HepG2 (cell line): ENCODE data around the gene SPINK5. TPM values are rescaled to one million over a fixed set of nuclear protein-coding genes. Genes with fewer than 3 reads are reported as not detected.

Experiments
- ATAC-seq: fragments of 200-7000 bp; cut with Tn5 transposase; 3 replicates; pipeline ENCODE4 v1.9.1; 2020; ENCODE audit warnings: mild to moderate bottlenecking, moderate library complexity
- BruUV-seq: library from RNA; stranded (reverse); fragments of 400-500 nt; replicated peaks from 2 replicates; lab custom pipeline; 2021; lab: Mats Ljungman, UMichigan
- CTCF ChIA-PET: fragments of 300-600 bp; formaldehyde crosslinking; extraction: SDS; loops from one replicate; lab custom pipeline; 2021; ENCODE audit warnings: low total read pairs, inconsistent platforms, low intra/inter-chr PET ratio; lab: Yijun Ruan, JAX
- POLR2A ChIA-PET: fragments of 350-600 bp; sonication (Branson Sonifier 250); formaldehyde crosslinking; loops from one replicate; lab custom pipeline; 2020; ENCODE audit warnings: antibody characterized with exemption, inconsistent platforms; lab: Yijun Ruan, JAX
- DNase-seq: peaks from one replicate; pipeline ENCODE4 v3.0.0-alpha.2; 2015; ENCODE audit warnings: low spot score
- FAIRE-seq: peaks from 3 replicates; lab custom pipeline; 2011; peaks lifted over from hg19 to GRCh38; lab: Jason Lieb, UNC
- H2AFZ ChIP-seq: one replicate; pipeline ENCODE4 v1.6.1; 2011; ENCODE audit warnings: low read length, inconsistent platforms
- H3K27ac ChIP-seq: fragments of 300-600 bp; 3 replicates; pipeline ENCODE4 v1.8.0; 2011; ENCODE audit warnings: mixed run types, mild to moderate bottlenecking, mixed read lengths, low read length, inconsistent platforms; ENCODE audit not compliant: insufficient read depth; ENCODE audit errors: extremely low read length
- H3K27me3 ChIP-seq, 2 experiments: fragments of 200-600 bp in 1 of 2; 2 replicates in 1 of 2; 3 replicates in 1 of 2; pipeline versions ENCODE4 v1.6.0 to v1.8.0; 2011; ENCODE audit warnings: low read length in 2 of 2, mild to moderate bottlenecking in 2 of 2, moderate library complexity in 2 of 2, inconsistent platforms in 1 of 2; ENCODE audit not compliant: insufficient read depth in 2 of 2, control insufficient read depth in 1 of 2
- H3K36me3 ChIP-seq, 2 experiments: fragments of 200-600 bp in 1 of 2; replicated peaks in 1 of 2; 2 replicates in 1 of 2; 3 replicates in 1 of 2; pipeline versions ENCODE4 v1.5.1 to v1.8.0; 2011; ENCODE audit warnings: low read length in 2 of 2, inconsistent platforms in 1 of 2; ENCODE audit not compliant: insufficient read depth in 2 of 2, control insufficient read depth in 1 of 2
- H3K4me1 ChIP-seq: 2 replicates; pipeline ENCODE4 v1.5.1; 2012; ENCODE audit warnings: low read length, inconsistent platforms; ENCODE audit not compliant: insufficient read depth
- H3K4me2 ChIP-seq: 2 replicates; pipeline ENCODE4 v1.6.0; 2011; ENCODE audit warnings: low read depth, low read length, inconsistent platforms
- H3K4me3 ChIP-seq, 3 experiments: fragments of 200-600 bp in 1 of 3; sonication (generic), shearing (Covaris generic) in 1 of 3; replicated peaks in 1 of 3; 2 replicates each; pipeline ENCODE4 v1.5.1; 2011 to 2016; ENCODE audit warnings: low read length in 3 of 3, inconsistent platforms in 2 of 3, low read depth in 2 of 3, mild to moderate bottlenecking in 2 of 3, control low read depth in 1 of 3, mixed read lengths in 1 of 3; ENCODE audit not compliant: insufficient read depth in 1 of 3
- H3K79me2 ChIP-seq: one replicate; pipeline ENCODE4 v1.6.1; 2011; ENCODE audit warnings: low read length, inconsistent platforms; ENCODE audit not compliant: insufficient read depth
- H3K9ac ChIP-seq: 2 replicates; pipeline ENCODE4 v1.6.0; 2011; ENCODE audit warnings: mild to moderate bottlenecking, low read depth, low read length, inconsistent platforms; ENCODE audit not compliant: insufficient read depth
- H3K9me3 ChIP-seq: 2 replicates; pipeline ENCODE4 v1.5.1; 2012; ENCODE audit warnings: mild to moderate bottlenecking, low read length
- H4K20me1 ChIP-seq: 2 replicates; pipeline ENCODE4 v1.6.0; 2011; ENCODE audit warnings: inconsistent platforms, mild to moderate bottlenecking, low read length, moderate library complexity; ENCODE audit not compliant: insufficient read depth
- CCDC6 ChIP-seq: sonication (generic); formaldehyde crosslinking; IDR thresholded peaks from 2 replicates; pipeline ENCODE4 v1.8.1; 2022; ENCODE audit warnings: mild to moderate bottlenecking, missing genetic modification reagents, moderate library complexity
- CENPBD1 ChIP-seq: sonication (generic); formaldehyde crosslinking; IDR thresholded peaks from 2 replicates; pipeline ENCODE4 v1.8.0; 2022; ENCODE audit warnings: missing genetic modification reagents, low read depth, mild to moderate bottlenecking, borderline replicate concordance
- HCFC1 ChIP-seq: fragments of 150-350 bp; IDR thresholded peaks from 2 replicates; pipeline ENCODE4 v1.6.1; 2014; ENCODE audit warnings: low read depth, low read length
- KLF15 ChIP-seq: sonication (generic); formaldehyde crosslinking; IDR thresholded peaks from 2 replicates; pipeline ENCODE4 v1.8.1; 2023; ENCODE audit warnings: borderline replicate concordance, mild to moderate bottlenecking, inconsistent platforms, missing genetic modification reagents, mixed read lengths
- KMT2A ChIP-seq: sonication (generic); formaldehyde crosslinking; IDR thresholded peaks from 2 replicates; pipeline ENCODE4 v1.4.0; 2020; ENCODE audit warnings: missing genetic modification reagents
- MAF1 ChIP-seq: sonication (generic); formaldehyde crosslinking; IDR thresholded peaks from 2 replicates; pipeline ENCODE4 v1.5.0; 2020; ENCODE audit warnings: missing genetic modification reagents, borderline replicate concordance
- NR0B2 ChIP-seq: sonication (generic); formaldehyde crosslinking; IDR thresholded peaks from 2 replicates; pipeline ENCODE4 v1.4.0; 2020; ENCODE audit warnings: mild to moderate bottlenecking, missing genetic modification reagents
- PLRG1 ChIP-seq: fragments of 450-650 bp; conservative IDR thresholded peaks from 2 replicates; pipeline ENCODE4 v1.6.1; 2016
- POLR2A ChIP-seq, 2 experiments: IDR thresholded peaks; 2 replicates each; pipeline ENCODE4 v1.6.1; 2011; ENCODE audit warnings: low read depth in 2 of 2, low read length in 2 of 2, mild to moderate bottlenecking in 1 of 2, moderate library complexity in 1 of 2; ENCODE audit not compliant: insufficient read depth in 1 of 2
- RAD51 ChIP-seq: fragments of 450-650 bp; IDR thresholded peaks from 2 replicates; pipeline ENCODE4 v1.6.1; 2016; ENCODE audit warnings: borderline replicate concordance
- SKI ChIP-seq: fragments of 450-650 bp; IDR thresholded peaks from one replicate; pipeline ENCODE4 v1.6.1; 2018; ENCODE audit warnings: mild to moderate bottlenecking; ENCODE audit not compliant: partially characterized antibody
- SP1 ChIP-seq, 2 experiments: fragments of 450-650 bp in 1 of 2; sonication (generic) in 1 of 2; formaldehyde crosslinking in 1 of 2; IDR thresholded peaks; 2 replicates each; pipeline versions ENCODE4 v1.4.0 to v1.6.1; 2016 to 2020; ENCODE audit warnings: missing genetic modification reagents in 1 of 2
- ZC3H13 ChIP-seq: sonication (generic); formaldehyde crosslinking; IDR thresholded peaks from 2 replicates; pipeline ENCODE4 v1.8.1; 2023; ENCODE audit warnings: mild to moderate bottlenecking, missing genetic modification reagents, moderate library complexity
- ZFX ChIP-seq: sonication (generic); formaldehyde crosslinking; IDR thresholded peaks from 2 replicates; pipeline ENCODE4 v1.4.0; 2020; ENCODE audit warnings: mild to moderate bottlenecking, low read depth, missing genetic modification reagents, moderate library complexity
- ZNF430 ChIP-seq: sonication (generic); formaldehyde crosslinking; IDR thresholded peaks from 2 replicates; pipeline ENCODE4 v1.9.0; 2021; ENCODE audit warnings: mild to moderate bottlenecking, missing genetic modification reagents
- ZNF660 ChIP-seq: sonication (generic); formaldehyde crosslinking; IDR thresholded peaks from 2 replicates; pipeline ENCODE4 v1.5.1; 2020; ENCODE audit warnings: mild to moderate bottlenecking, low read depth, missing genetic modification reagents, borderline replicate concordance
- WGBS: methylation state at CpG from one replicate; pipeline ENCODE4 v1.1.6; 2017; ENCODE audit warnings: low lambda C conversion rate; 5-methylcytosine and 5-hydroxymethylcytosine counted together
- in situ Hi-C: cut with HindIII; loops from 2 replicates; pipeline ENCODE4 v1.10.0; 2017; ENCODE audit warnings: low pct_unique_long_range_greater_than_20kb; ENCODE audit not compliant: extremely low pct_ligation_motif_present
- intact Hi-C: fragments of 100-400 bp; cut with micrococcal nuclease; formaldehyde crosslinking; loops from one replicate; pipeline ENCODE4 v1.10.0; 2022; ENCODE audit not compliant: unreplicated experiment
- polyA plus RNA-seq, 8 experiments: library from polyadenylated mRNA; depleted of rRNA in 3 of 8; stranded (reverse) in 7 of 8; unstranded in 1 of 8; fragments of >200 nt; fragmentation: Illumina TruSeq in 4 of 8; extraction: Trizol in 4 of 8; gene quantifications; 2 replicates each; pipeline versions ENCODE4 v1.2.1 to v1.2.3, GENCODE V29; 2011 to 2016; ENCODE audit warnings: low read depth in 4 of 8, missing spikeins in 1 of 8, mixed read lengths in 1 of 8; ENCODE audit not compliant: insufficient read depth in 1 of 8
- total RNA-seq, 5 experiments: library from RNA; depleted of rRNA; stranded (reverse); fragments of >200 nt; fragmentation: Illumina TruSeq; extraction: Trizol; gene quantifications; 2 replicates each; pipeline ENCODE4 v1.2.3, GENCODE V29; 2016; ENCODE audit warnings: low read depth in 1 of 5
- TF ChIP-seq, protein P1 (sequence below): sonication (generic); formaldehyde crosslinking; IDR thresholded peaks from 2 replicates; pipeline ENCODE4 v1.4.0; 2020; ENCODE audit warnings: missing genetic modification reagents

SPINK5 gene
- total and polyA plus RNA-seq, 2 of the 13 experiments (the other 11 are each of a cell fraction or from before 2014, with no cell fraction given): 0.03 TPM; not detected in 1

- Histone ChIP-seq H3K9me3 (peaks cover 3% of the 10 kb centered on the region; the same call in 1 of the 2 replicates), H3K4me3 (no peak overlapping the region), H3K4me1 (peaks cover 13% of the 10 kb centered on the region), H3K36me3 (no peaks in the 10 kb centered on the region), H3K27me3 (no peaks in the 10 kb centered on the region), H3K27ac (no peak overlapping the region), H3K4me2 (no peak overlapping the region), H3K79me2 (no peaks in the 10 kb centered on the region), H2AFZ (no peak overlapping the region), H3K9ac (no peak overlapping the region)
- intact Hi-C loops: no loop called here
- ChIA-PET POLR2A (no interaction called here), CTCF (no interaction called here)
- BruUV-seq: no TSS peak
- in situ Hi-C loops: no loop called here
- no peak for DNase-seq
- 10% methylated on average over 2 of the region's 2 CpGs for WGBS
- FAIRE-seq: no peak
- no peak for ATAC-seq
- TF ChIP-seq POLR2A (IDR thresholded peaks at IDR 0.05; ENCODE audit: insufficient read depth in 1 of 2, low read depth in 2 of 2, low read length in 2 of 2) (no peak), ZNF660 (CRISPR knock-in tag) (no peak), ZNF430 (no peak), NR0B2 (CRISPR knock-in tag) (no peak), ZFX (CRISPR knock-in tag) (no peak), KMT2A (CRISPR knock-in tag) (no peak), HCFC1 (no peak), CCDC6 (CRISPR knock-in tag) (no peak), SP1 (IDR thresholded peaks at IDR 0.05) (no peak), SP1 (CRISPR knock-in tag; IDR thresholded peaks at IDR 0.05) (no peak), MAF1 (CRISPR knock-in tag) (no peak), ZC3H13 (CRISPR knock-in tag) (no peak), RAD51 (no peak), KLF15 (CRISPR knock-in tag) (no peak), CENPBD1 (CRISPR knock-in tag) (no peak), SKI (no peak), PLRG1 (no peak)
- TF ChIP-seq, protein P1, sequence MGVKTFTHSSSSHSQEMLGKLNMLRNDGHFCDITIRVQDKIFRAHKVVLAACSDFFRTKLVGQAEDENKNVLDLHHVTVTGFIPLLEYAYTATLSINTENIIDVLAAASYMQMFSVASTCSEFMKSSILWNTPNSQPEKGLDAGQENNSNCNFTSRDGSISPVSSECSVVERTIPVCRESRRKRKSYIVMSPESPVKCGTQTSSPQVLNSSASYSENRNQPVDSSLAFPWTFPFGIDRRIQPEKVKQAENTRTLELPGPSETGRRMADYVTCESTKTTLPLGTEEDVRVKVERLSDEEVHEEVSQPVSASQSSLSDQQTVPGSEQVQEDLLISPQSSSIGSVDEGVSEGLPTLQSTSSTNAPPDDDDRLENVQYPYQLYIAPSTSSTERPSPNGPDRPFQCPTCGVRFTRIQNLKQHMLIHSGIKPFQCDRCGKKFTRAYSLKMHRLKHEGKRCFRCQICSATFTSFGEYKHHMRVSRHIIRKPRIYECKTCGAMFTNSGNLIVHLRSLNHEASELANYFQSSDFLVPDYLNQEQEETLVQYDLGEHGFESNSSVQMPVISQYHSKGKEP (CRISPR knock-in tag): no peak
- TF ChIP-seq, all 625 proteins: peak for 0
- no peaks in the 10 kb centered on the region for H4K20me1 ChIP-seq
Observed at GRCh38 chr5:148151872-148152271, 88.1 kb downstream of the SPINK5 start.
